NCI-H82 treated with DMSO at 0.1 percent for 48 hours (cell line): Measurements from ENCODE around the gene ZFYVE27.

ENCODE experiments used
- DNase-seq: peaks from one replicate; lab custom pipeline; 2025; ENCODE audit not compliant: unreplicated experiment; lab: John Stamatoyannopoulos, UW

Gene ZFYVE27

DNA sequence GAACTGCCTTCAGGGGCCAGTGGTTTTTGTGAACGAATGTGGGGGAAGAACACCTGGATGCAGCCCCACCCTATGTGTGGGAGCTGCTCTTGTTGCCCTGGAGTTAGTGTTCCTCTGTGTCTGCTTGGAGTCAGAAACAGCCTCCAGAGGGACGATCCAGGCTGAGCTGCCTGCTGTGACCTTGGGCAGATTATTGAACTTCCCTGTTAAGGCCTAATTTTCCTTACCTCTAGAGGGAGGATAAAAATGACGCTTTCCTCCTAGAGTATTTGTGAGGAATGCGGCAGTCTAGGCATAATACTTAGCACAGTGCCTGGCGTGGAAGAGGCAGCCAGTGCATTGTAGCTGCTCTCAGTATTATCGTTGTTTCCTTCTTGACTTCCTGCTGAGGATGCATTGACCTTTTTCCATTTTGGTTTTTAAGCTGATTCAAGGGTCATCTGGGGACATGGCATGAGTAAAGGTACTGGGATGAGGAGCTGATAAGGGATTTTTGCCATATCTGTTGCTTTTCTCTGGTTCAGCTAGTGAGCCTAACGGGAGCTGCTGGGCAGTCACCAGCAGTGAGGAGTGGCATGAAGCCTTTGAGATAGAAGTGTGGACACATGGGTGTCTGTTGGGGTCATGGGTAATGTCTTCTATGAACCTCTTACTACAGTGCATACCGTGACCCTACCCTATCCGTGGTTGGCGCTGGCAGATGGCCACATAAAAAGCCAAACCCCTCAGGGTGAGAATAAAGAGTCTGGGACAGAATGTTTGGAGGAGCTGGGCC lies 6.4 kb downstream of the ZFYVE27 start:
- DNase-seq: no peak

DNA sequence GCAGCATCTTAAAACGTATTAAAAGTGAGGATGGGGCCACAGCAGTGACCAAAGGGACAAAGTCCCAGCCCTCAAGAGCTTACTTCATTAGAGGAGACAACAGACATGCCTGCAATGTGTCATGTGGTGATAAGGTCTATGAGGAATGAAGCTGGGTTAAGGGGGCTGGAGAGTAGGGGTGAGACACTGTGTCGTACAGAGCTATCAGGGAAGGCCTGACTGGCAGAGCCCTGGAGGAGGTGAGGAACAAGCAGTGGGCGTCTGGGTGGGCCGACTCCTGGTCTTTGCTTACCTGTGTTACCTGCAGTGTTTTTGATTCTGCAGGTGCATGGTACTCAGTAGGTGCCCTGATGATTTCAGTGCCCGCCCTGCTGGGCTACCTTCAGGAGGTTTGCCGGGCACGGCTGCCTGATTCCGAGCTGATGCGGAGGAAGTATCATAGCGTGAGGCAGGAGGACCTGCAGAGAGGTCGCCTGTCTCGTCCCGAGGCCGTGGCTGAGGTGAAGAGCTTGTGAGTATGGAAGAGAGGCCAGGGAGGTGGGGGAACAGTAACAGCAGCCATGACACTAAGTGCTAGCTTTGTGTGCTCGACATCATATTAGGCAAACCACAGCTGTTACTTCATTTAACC lies 7.6 kb downstream of the ZFYVE27 start:
- no peak for DNase-seq

- no peak for DNase-seq
Observed at GRCh38 chr10:97747573-97747972, 10.6 kb downstream of the ZFYVE27 start.

DNA sequence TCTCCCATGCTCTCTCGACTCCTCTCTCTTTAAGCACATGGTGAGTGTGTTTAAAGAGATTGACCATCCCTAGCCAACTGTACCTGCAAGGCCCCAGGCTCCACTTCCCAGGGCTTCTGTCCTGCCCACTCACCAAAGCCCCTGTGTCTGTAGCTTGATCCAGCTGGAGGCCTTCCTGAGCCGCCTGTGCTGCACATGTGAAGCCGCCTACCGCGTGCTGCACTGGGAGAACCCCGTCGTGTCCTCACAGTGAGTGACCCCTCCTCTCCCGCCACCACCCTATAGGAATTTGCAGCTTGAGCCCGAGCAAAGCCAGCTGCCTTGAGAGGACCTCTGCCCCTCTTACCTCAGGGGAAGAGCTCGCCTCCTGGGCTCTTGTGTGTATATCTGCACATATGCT lies 11.2 kb downstream of the ZFYVE27 start:
- no peak for DNase-seq

- no peak for DNase-seq
Observed at GRCh38 chr10:97752956-97753355, 16.0 kb downstream of the ZFYVE27 start.

- DNase-seq: no peak
Observed at GRCh38 chr10:97754726-97755125, 17.8 kb downstream of the ZFYVE27 start.

DNA sequence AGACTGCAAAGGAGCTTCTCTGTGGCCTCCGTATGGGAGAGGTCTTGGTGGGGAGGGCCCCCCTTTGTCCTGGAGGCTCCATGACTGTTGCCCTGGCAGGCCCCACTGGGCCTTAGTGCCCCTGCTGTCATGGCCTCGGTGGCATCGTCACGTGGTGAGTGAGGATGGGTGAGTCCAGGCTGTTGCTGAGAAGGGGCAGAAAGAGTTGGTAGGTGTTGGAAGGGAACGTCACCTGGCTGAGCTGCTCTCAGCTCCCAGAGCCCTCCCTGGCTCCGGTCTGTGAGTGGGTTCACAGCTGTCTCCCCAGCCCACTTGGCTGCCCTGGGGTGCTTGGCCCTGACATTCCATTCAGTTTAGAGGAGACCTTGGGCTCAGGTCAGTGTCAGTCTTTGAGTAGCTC lies 18.8 kb downstream of the ZFYVE27 start:
- DNase-seq: no peak

GRCh38 chr10:97757471-97757870 lies 20.5 kb downstream of the ZFYVE27 start:
- DNase-seq: no peak

DNA sequence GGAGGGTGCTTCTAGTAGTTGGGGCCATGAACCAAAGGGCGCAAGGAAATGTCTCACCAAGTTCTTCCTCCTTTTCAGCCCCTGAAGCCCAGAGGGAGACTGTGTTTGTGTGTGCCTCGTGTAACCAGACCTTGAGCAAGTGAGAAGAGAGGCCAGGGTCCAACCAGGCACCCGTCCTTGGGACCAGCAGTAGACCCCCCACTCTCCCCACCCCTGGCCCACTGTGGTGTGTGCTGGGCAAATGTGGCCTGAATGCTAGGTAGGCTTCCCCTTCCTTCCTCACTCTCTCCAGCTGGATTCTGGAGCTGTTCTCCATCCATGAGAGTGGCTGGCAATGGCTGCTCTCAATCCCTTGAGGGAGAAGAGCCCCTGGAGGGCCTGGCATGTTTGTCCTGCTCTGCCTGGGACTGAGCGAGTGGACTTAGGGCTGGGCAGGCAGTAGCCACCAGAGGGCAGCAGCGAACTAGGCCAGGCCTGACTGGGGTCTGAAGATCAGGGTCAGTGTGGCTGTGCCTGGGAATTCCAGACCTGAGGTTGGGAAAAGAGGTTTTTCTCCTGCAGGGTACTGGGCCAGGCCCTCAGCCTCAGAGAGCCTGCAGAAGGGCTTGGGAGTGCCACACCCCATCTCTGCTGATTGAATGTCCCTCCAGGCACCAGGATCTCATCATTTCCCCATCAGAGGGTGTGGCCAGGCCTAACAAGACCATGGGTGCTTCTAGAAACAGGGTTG lies 22.4 kb downstream of the ZFYVE27 start:
- DNase-seq: peak; percentile 9

DNA sequence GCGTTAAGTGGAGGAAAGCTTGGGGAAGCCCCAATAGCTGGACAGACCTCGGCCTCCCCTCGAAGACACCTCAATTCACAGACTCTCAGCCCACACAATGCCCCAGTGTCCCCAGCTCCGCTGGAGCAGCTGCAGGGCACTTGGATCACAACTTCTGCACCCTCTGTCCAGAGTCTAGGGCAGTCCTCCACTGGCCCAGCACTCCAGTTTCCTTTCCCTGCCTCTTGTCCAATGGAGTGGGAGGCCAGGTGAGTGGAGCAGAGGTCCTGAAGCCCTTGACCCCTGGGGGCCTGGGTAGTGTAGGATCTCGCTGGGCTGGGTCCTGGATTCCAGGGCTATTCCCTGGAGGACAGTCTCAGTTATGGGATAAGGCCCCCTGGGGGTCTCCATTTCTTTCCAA lies 23.0 kb downstream of the ZFYVE27 start:
- DNase-seq: no peak

DNA sequence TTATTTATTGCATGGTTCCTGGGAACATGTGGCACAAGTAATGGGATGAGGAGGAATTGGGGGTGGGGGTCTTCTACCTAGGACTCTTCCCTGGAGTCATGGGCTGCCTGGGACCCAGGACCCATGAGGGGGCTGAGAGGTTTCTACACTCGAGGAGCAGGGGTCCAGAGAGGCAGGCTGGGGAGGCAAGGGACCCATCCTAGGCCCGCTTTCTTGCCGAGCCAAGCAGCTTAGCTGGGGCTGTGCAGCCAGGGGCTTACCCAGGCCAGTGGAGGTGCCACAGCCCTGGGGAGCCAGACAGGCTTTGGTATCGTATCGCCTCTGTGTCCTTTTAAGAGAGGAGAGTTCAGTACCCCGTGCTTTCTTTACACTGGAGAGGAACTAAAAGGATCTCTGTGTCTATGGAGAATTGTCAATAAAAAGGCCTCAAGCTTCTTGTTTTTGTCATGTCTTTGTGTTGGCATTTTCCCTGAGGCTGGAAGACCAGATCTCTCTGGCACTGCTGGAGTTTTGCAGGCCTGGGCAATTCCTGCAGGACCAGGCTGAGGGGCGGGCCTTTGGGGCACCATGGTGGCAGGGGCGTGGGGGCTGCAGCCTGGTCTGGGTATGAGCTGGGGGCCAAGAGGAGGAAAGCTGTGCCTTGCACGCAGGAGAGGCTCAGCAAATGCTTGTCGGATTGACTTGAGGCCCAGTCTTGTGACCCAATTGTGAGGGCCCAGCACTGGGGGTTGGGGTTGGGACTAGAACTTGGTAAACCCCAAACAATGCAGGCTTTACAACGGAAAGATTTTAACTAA lies 23.7 kb downstream of the ZFYVE27 start:
- no peak for DNase-seq

- DNase-seq: no peak
Observed at GRCh38 chr10:97761331-97761865, 24.5 kb downstream of the ZFYVE27 start.

- no peak for DNase-seq
Observed at GRCh38 chr10:97762056-97762455, 25.1 kb downstream of the ZFYVE27 start.

DNA sequence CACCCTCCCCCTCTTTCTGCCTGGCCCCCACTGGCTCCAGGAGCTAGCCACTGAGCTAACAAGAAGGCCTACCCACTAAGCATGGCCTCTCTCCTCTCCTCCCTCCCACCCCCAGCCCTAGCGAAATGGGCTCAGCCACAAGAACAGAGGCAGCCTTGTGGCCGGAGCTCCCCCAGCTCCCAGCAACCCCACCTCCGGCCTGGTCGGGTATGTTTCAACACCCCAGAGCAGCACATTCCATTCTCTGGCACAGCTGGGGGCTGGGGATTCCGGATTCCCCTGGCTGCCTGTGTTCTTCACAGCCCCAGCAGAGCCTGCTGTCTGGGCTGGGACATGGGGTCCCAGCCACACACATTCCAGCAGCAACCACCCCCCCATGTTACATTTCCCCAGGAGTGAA lies 25.9 kb downstream of the ZFYVE27 start:
- no peak for DNase-seq

DNA sequence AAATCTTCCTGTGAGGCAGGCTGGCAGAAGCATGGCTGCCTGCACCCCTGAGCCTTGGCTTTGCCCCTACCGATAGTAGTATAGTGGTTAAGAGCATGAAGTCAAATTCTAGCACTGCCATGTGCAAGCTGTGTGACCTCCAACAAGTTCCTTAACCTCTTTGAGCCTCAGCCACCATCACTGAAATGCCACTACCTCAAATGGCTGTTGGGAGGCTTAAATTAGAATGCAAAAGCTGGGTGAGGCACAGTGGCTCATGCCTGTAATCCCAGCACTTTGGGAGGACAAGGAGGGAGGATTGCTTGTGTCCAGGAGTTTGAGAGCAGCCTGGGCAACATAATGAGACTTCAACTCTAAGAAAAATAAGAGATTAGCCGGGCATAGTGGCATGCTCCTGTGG lies 26.5 kb downstream of the ZFYVE27 start:
- DNase-seq: no peak

DNA sequence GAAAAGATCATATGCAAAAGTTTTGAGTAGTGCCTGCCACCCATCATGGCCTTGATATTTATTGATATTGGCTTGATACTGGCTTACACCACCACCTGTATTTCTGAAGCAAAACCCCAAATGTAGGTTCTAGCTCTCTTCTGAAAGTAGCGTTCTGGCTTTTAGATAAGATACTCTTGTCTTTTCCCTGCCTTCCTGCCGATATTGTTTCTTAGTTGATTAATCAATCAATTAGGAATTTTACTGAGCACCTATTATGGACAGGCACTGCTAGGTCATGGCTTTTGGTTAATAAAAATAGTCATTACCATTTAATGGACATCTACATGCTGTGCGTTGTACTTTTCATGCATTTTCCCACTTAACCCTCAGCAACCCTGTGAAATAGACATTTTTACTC lies 27.0 kb downstream of the ZFYVE27 start:
- no peak for DNase-seq

GRCh38 chr10:97764519-97764931 lies 27.6 kb downstream of the ZFYVE27 start:
- no peak for DNase-seq

DNA sequence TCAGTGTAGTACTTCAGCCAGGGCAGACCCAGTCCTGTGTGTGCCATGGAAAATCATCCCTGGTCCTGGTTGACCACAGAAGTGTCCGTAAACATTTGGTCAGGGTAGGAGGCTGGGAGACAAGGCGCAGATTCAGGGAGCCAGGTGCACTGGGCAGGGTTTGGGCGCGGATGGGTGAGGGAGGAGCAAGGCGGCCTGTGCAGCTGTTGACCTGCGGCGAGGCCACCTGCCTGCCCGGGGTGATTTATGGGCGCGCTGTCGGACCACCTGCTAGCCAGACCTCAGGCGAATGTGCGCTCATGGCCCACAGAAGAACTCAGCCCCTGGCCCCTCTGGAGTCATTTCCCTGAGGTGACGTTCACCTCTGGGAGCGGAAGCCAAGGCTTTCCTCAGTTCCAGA lies 28.3 kb downstream of the ZFYVE27 start:
- no peak for DNase-seq

DNA sequence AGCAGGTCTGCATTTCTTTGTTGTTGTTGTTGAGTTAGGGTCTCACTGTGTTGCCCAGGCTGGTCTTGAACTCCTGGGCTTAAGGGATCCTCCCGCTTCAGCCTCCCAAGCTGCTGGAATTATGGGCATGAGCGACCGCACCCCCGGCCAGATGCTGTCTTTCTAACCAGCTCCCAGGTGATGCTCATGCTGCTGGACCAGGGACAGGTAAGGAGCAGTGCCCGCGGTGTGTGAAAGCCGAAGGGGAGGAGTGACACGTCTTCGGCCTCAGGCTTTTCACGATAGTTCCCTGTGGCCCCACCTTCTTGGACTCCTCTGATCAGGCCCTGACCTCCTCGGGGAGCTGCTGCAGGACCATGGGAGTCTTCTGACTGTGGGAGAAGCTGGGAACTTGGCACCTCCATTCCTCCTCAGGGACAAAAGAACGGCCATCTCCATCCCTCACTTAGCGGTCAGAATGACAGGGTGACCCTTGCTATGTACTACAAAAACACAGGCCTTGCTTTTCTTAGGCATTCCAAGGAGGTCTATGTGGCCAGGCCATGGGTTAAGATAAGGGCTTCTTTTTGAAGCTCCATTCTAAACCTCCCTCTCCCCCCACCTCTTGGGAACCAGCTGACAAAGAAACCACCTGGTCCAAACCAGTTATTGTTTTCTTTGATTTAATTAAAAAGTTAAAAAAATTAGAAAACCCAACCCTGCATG lies 29.3 kb downstream of the ZFYVE27 start:
- DNase-seq: no peak
